Fibroblast of skin of left biceps (primary cell): ENCODE data around the gene PLCB4.
"Not testable (repeated sequence)": the region's sequence is repeated elsewhere in the genome, so short reads cannot be mapped to it uniquely, and the experiment has no call there.

Source experiments
- DNase-seq, 2 experiments: peaks; one replicate each; pipeline ENCODE4 v3.0.0-alpha.2; 2013; ENCODE audit warnings: low read depth in 2 of 2

PLCB4 gene

GRCh38 chr20:9141921-9142320 lies 73.0 kb downstream of the PLCB4 start:
- no peak for DNase-seq

DNA sequence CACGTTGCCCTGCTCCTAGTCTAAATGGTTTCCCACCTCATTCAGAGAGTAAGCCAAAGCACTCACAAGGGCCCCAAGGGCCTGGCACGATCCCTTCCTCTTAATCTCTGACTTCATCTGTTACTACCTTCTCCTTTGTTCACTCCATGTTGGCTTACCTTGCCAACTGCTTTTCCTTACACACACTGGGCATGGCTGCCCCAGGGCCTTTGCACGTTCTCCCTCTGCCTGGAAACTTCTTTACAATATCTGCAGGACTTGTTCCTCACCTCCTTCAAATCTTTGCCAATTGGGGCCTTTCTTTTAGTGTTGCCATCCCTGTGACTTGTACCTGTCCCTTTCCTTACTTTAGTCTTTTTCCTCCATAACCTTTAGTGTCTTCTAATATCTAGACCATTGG lies 73.9 kb downstream of the PLCB4 start:
- no peak for DNase-seq

GRCh38 chr20:9143926-9144325 lies 75.0 kb downstream of the PLCB4 start:
- no peak for DNase-seq

DNA sequence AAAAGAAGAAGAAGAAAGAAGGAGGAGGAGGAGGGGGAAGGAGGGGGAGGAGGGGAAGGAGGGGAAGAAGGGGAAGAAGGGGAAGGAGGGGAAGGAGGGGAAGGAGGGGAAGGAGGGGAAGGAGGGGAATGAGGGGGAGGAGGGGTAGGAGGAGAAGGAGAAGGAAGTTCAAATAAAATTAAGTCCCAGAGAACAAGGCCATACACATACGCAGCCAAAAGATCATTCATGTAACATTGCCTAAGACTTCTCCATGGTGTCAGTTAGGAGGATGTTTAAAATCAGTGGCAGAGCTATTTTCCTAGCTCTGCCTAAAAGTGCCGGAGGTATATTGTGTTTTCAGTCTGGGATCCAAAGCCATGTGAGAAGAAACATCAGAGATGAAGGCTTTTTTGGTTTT lies 75.8 kb downstream of the PLCB4 start:
- DNase-seq, result no peak

GRCh38 chr20:9145142-9145541 lies 76.3 kb downstream of the PLCB4 start:
- no peak for DNase-seq

DNA sequence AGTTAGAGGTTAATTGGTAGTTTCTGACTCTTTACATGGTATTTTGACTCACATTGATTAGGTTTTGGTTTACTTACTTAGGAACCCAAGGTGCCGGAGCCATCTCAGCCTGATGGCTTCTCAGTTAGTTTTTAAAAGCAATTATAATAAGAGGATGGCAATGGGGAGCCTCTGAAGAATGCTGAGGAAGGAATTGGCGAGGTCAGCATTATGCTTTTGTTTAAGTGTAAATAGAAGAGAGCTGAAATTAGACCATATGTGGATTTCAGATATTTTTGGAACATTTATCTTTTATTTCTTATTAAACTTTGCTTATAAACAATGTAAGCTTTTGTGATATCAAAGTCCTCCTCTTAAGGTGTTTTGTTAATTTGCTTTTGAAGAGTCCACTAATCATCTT lies 77.8 kb downstream of the PLCB4 start:
- no peak for DNase-seq

DNA sequence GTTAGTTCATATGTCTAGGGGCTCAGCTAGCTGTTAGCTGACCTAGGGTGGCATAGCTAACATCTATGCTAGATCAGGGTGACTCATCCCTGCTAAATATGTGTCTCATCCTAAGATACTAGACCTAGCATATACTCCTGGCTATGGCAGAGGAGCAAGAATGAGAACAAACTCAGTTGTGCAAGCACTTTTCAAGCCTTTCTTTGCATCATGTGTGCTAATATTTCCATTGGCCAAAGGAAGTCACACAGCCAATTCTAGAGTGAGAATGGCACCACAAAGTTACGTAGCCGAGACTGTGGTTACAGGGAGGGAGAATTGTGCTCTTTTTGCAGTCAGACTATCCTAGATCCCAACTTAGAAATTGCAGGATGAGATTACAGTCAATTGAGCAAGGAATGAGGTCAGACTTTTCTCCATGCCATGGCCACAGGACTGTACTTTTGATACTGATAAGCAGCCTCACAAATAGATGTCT lies 78.7 kb downstream of the PLCB4 start:
- no peak for DNase-seq

- DNase-seq, result no peak
These were observed 79.4 kb downstream of the PLCB4 start for GRCh38 chr20:9148291-9148690.

DNA sequence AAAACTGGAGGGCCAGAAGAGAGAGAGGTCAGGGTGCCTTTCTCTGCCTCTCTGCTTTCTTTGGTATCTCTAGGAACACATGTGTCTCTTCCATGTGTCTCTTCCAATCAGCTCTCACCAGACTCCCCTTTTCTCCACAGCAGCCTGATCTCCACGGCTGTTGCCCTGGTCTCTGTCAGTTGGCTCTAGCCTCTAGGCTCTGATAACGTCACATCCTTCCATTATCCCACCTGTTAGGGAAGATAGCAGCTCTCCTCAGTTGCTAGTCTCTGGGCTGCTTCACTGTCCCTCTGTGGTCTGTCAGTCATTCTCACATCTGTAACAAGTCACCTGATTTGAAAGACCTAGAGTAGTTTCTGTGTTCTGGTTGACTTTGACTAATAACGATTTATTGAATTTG lies 80.2 kb downstream of the PLCB4 start:
- no peak for DNase-seq

- DNase-seq, result no peak
These were observed 80.9 kb downstream of the PLCB4 start for GRCh38 chr20:9149796-9150195.

- DNase-seq, result no peak
These were observed 81.8 kb downstream of the PLCB4 start for GRCh38 chr20:9150679-9151078.

GRCh38 chr20:9152139-9152538 lies 83.3 kb downstream of the PLCB4 start:
- not testable (repeated sequence) for DNase-seq

DNA sequence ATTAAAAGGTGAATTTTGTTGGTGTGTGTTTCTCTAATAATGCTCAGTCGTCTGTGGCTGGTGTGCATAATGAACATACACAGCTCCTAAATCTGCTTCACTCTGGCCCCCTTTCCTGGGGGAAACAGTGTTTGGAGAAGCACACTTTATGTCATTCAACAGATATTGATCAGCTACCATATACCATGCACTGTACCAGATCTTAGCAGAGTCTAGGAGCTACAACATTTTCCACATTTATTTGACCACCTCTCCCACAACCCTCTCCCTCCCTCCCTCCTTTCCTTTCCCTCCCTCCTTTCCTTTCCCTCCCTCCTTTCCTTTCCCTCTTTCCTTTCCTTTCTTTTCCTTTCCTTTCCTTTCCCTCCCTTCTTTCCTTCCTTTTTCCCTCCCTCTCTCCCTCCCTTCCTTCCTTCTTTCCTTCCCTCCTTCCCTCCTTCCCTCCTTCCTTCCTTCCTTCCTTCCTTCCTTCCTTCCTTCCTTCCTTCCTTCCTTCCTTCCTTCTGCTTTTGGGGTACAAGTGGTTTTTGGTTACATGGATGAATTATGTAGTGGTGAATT lies 85.7 kb downstream of the PLCB4 start:
- DNase-seq, result no peak

DNA sequence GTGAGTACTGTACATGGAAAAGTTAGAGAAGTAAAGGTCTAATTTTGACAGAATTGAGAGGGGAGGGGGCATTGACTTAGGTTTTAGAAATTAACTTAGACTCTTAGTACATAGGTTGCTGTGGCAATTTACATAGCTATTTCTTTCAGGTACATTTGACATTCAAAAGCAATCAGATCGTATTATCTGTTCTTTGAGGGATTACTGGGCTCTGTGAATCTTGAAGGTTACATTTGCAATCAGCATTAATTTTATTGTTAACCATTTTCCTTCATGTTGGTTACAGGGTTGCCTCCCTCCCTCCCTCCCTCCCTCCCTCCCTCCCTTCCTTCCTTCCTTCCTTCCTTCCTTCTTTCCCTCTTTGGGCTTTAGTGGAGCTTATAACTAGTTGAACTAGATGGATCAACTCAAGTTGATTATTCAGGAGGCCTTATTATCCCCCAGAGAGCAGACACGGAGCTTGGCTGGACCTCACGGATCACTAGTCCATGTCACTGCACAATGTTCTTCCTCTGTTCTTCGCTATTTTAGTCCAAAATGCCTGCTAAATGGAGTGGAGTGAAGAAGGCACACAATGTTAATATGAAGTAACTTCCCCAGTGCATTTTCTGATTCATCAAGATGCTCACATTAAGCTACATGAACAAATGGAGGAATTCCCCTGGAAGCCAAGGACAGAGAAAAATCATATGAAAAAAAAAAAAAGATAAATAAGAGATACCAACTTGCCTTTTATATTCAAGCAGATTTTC lies 87.8 kb downstream of the PLCB4 start:
- DNase-seq, result no peak

DNA sequence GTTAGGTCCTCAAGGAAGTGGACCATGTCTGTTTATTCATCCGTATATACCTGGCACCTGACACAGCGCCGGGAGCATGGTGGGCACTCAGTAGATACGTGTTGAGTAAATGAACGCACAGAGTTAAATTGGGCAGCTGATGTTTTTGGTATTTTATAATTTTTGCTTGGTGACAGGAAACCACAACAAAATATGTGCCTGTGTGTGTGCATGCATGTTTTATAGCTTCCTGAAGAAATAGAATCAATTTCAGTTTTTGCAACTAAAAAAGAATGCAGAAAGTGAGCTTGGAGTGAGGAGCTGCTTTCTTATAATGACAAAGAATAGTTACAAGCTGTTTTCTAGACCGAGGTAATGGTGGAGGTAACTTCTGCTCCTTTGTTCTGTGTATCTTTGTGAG lies 91.4 kb downstream of the PLCB4 start:
- no peak for DNase-seq

DNA sequence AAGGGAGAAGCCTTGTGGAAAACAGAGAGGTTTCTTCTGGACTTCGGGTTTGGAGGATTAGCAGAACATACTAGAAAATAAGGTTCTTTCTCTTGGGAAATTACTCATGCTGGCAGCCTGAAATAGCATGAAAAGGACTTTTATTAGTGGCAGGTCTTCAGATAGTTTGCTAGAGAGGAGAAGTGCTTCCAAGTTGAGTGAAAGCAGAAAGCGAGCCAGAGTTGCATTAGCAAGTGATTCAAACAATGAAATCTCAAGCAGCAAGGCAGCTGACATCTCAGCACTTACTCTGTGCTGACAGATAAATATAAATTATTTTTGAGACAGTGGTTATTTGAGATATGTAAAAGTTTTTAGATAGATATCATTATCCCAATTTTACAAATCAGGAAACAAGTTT lies 91.9 kb downstream of the PLCB4 start:
- DNase-seq, result no peak

DNA sequence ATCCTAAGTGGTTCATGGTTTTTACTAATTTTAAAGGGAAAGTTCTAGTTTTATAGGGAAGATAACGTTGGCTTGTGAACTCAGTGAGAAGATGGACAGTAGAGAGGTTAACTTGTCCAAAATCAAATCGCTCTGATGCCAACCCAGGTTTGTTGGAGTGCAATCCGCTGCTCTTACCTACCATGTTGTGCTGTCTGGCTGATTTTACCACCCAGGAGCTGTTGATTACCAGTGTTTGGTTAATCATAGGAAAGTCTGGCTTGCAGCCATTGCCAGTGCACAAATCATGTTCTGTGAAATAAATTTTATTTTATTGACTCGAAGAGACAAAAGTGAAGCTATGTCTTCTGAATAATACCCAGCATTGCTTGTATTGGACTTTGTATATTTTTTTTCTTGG lies 92.4 kb downstream of the PLCB4 start:
- DNase-seq, result no peak

DNA sequence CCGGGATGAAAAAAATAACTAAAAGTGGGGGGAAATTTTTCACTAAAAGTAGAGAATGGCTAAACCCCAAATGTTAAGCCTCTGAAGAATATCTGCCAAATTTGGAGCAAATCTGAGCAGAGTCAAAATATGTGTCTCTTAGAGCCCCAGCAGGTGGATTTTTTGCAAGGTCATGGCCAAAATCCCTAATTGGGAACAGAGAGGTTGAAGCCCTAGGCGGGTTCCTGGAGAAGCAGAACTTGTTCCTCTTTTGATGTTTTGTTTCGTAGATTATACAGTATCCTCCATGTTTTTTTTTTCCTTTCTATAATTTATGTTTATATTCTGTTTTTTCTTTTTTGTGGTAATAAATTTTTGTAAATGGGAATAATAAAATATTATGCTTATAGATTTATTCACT lies 94.4 kb downstream of the PLCB4 start:
- DNase-seq, result no peak

DNA sequence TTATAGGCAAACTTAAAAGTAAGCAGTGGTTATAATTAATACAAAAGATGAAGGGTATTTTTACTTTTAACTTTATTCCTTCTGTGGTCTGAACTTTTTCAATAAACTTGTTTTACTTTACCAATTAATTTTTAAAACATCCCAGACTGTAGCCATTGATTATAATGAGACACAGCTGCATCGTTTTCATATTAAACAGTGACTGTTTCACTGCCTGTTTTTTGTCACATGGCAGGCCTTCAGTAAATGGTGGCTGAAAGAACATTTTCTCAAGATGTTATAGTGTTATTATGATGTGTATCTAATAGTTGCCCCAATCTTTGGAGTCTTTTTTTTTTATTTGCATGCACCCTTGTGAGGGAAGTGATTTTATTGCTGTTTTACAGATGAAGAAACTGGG lies 95.1 kb downstream of the PLCB4 start:
- DNase-seq, result no peak

DNA sequence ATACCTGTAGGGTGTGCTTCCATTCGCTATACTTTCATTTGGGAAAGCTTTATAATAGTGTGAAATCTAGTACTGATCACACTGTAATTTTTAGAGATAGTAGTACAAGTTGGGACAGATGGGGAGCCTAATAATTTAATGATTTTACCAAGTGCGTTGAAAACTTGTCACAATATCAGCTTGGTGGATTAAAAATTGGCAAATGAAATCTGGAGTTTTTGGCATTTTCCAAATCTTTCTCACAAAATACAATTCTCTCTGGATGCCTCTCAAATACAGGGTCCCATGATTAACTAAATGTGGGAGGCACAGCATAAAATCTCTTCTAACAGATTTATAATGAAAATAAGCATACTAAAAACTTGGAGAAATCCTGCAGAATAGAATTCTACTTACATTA lies 96.4 kb downstream of the PLCB4 start:
- DNase-seq, result no peak

GRCh38 chr20:9166153-9166780 lies 97.4 kb downstream of the PLCB4 start:
- DNase-seq, result no peak

- DNase-seq, result no peak
These were observed 100.5 kb downstream of the PLCB4 start for GRCh38 chr20:9169409-9169808.

- DNase-seq, result no peak
These were observed 104.0 kb downstream of the PLCB4 start for GRCh38 chr20:9172851-9173250.
